Tibial nerve (tissue), 4 donors: ENCODE results near the gene MRTFA. TPM values are rescaled to one million over a fixed set of nuclear protein-coding genes. Genes with fewer than 3 reads are reported as not detected.
"Not testable (repeated sequence)": the region's sequence is repeated elsewhere in the genome, so short reads cannot be mapped to it uniquely, and the experiment has no call there.

Experiments used
- DNase-seq, 2 donors: peaks; one replicate each; pipeline ENCODE4 v3.0.0-alpha.2; 2019; ENCODE audit warnings: low spot score in 2 of 2
- H3K27ac ChIP-seq, 4 donors: fragments of 200-600 bp; sonication (generic) in 3 of 4; one replicate each; pipeline ENCODE4 v1.5.1; 2017 to 2019; ENCODE audit warnings: mild to moderate bottlenecking in 1 of 4
- H3K27me3 ChIP-seq, 2 donors: fragments of 200-600 bp; sonication (generic) in 1 of 2; one replicate each; pipeline versions ENCODE4 v1.5.1 to v1.6.0; 2017 to 2019
- H3K36me3 ChIP-seq, 3 donors: fragments of 200-600 bp; sonication (generic); one replicate each; pipeline ENCODE4 v1.5.1; 2018 to 2019
- H3K4me1 ChIP-seq, 4 donors: fragments of 200-600 bp; sonication (generic) in 3 of 4; one replicate each; pipeline ENCODE4 v1.5.1; 2017 to 2019
- H3K4me3 ChIP-seq, 4 donors: fragments of 200-600 bp; sonication (generic) in 3 of 4; one replicate each; pipeline ENCODE4 v1.5.1; 2017 to 2019; ENCODE audit warnings: mild to moderate bottlenecking in 1 of 4, moderate library complexity in 1 of 4
- H3K9me3 ChIP-seq, 4 donors: fragments of 200-600 bp; sonication (generic) in 3 of 4; one replicate each; pipeline ENCODE4 v1.5.1; 2017 to 2019
- CTCF ChIP-seq, 5 experiments: fragments of 200-600 bp in 3 of 5; fragments of 450-650 bp in 2 of 5; sonication (generic) in 3 of 5; IDR thresholded peaks; one replicate each; pipeline ENCODE4 v1.5.1; 2016 to 2019; ENCODE audit warnings: antibody characterized with exemption in 5 of 5, mild to moderate bottlenecking in 3 of 5, moderate library complexity in 2 of 5
- EP300 ChIP-seq, 2 donors: sonication (generic); formaldehyde crosslinking; IDR thresholded peaks; one replicate each; pipeline ENCODE4 v1.6.1; 2017; ENCODE audit warnings: antibody characterized with exemption in 2 of 2, mild to moderate bottlenecking in 1 of 2
- POLR2A ChIP-seq, 2 donors: fragments of 450-650 bp; IDR thresholded peaks; one replicate each; pipeline ENCODE4 v1.6.1; 2017; ENCODE audit warnings: antibody characterized with exemption in 2 of 2, mild to moderate bottlenecking in 2 of 2, moderate library complexity in 2 of 2
- WGBS, 2 donors: methylation state at CpG; one replicate each; pipeline ENCODE4 v1.1.5; 2018; 5-methylcytosine and 5-hydroxymethylcytosine counted together
- total RNA-seq, 4 donors: library from RNA; depleted of rRNA; stranded (reverse); fragments of >200 nt; gene quantifications; one replicate each; pipeline ENCODE4 v1.1.0, GENCODE V29; 2016

Gene MRTFA
- total RNA-seq, 4 donors from 2014 or later, result 69.7 to 119 (median 104) TPM

- no peak for TF ChIP-seq POLR2A (IDR thresholded peaks at IDR 0.05)
- TF ChIP-seq EP300 (IDR thresholded peaks at IDR 0.05), result peak in 1 of 2 donors; percentile 39
- Histone ChIP-seq H3K27ac (peak overlapping the region in 3 of 4 donors; percentile 35 to 82 (median 78)), H3K4me3 (no peak overlapping the region), H3K4me1 (peaks cover 0 to 64% (median 32%) of the 10 kb centered on the region in 4 donors), H3K36me3 (no peaks in the 10 kb centered on the region), H3K27me3 (no peaks in the 10 kb centered on the region), H3K9me3 (no peaks in the 10 kb centered on the region)
- WGBS, 2 donors, result 37 to 40% methylated on average over 6 of the region's 6 CpGs
- DNase-seq, result no peak
Measured at GRCh38 chr22:40534379-40535188, 101.9 kb downstream of the MRTFA start.

- TF ChIP-seq POLR2A (IDR thresholded peaks at IDR 0.05) (no peak), CTCF (IDR thresholded peaks at IDR 0.05) (no peak), EP300 (IDR thresholded peaks at IDR 0.05) (peak in 1 of 2 donors; percentile 49)
- Histone ChIP-seq H3K4me1 (peaks cover 0 to 63% (median 32%) of the 10 kb centered on the region in 4 donors), H3K27me3 (no peaks in the 10 kb centered on the region), H3K4me3 (peak overlapping the region in 2 of 4 donors; percentile 9 to 35), H3K9me3 (no peaks in the 10 kb centered on the region), H3K27ac (peak overlapping the region in 3 of 4 donors; percentile 35 to 82 (median 78)), H3K36me3 (no peaks in the 10 kb centered on the region)
- 9 to 16% methylated on average over 4 of the region's 4 CpGs for WGBS, 2 donors
- DNase-seq, result peak in 1 of 2 donors; percentile 29
Measured at GRCh38 chr22:40533712-40534378, 102.7 kb downstream of the MRTFA start.

- H3K36me3 ChIP-seq, result no peaks in the 10 kb centered on the region
- WGBS, 2 donors, result 73 to 76% methylated on average over 3 of the region's 3 CpGs
- peaks cover 0 to 69% (median 32%) of the 10 kb centered on the region in 4 donors for H3K4me1 ChIP-seq
- DNase-seq, result no peak
- TF ChIP-seq CTCF (IDR thresholded peaks at IDR 0.05), result no peak
- TF ChIP-seq EP300 (IDR thresholded peaks at IDR 0.05), result no peak
- no peak for TF ChIP-seq POLR2A (IDR thresholded peaks at IDR 0.05)
- no peaks in the 10 kb centered on the region for H3K27me3 ChIP-seq
- no peaks in the 10 kb centered on the region for H3K9me3 ChIP-seq
- H3K27ac ChIP-seq, result peak overlapping the region in 3 of 4 donors; percentile 46 to 82 (median 78)
- peak overlapping the region in 1 of 4 donors; percentile 35 for H3K4me3 ChIP-seq
Measured at GRCh38 chr22:40531951-40532900, 104.3 kb downstream of the MRTFA start.

- H3K27ac ChIP-seq, H3K4me3 ChIP-seq, H3K9me3 ChIP-seq, DNase-seq, H3K27me3 ChIP-seq, H3K36me3 ChIP-seq: not testable (repeated sequence)
- peaks cover 0 to 68% (median 30%) of the 10 kb centered on the region in 4 donors for H3K4me1 ChIP-seq
- WGBS, 2 donors, result 95 to 98% methylated on average over 6 of the region's 6 CpGs
Measured at GRCh38 chr22:40530391-40530790, 106.1 kb downstream of the MRTFA start.

- no peak for DNase-seq
- Histone ChIP-seq H3K9me3 (no peaks in the 10 kb centered on the region), H3K36me3 (no peaks in the 10 kb centered on the region), H3K4me1 (peaks cover 0 to 68% (median 27%) of the 10 kb centered on the region in 4 donors), H3K4me3 (no peak overlapping the region), H3K27ac (no peak overlapping the region), H3K27me3 (no peaks in the 10 kb centered on the region)
- WGBS, 2 donors, result 20 to 29% methylated on average over 1 of the region's 1 CpG
- TF ChIP-seq POLR2A (IDR thresholded peaks at IDR 0.05), result no peak
- TF ChIP-seq CTCF (IDR thresholded peaks at IDR 0.05), result no peak
- TF ChIP-seq EP300 (IDR thresholded peaks at IDR 0.05), result no peak
Measured at GRCh38 chr22:40529821-40530220, 106.7 kb downstream of the MRTFA start.
